ENCODE measurements around the gene ZNF550. TPM values are rescaled to one million over a fixed set of nuclear protein-coding genes. Genes with fewer than 3 reads are reported as not detected.

Gene ZNF550
- total and polyA plus RNA-seq, 2 of the 13 experiments (the other 11 are each of a cell fraction or from before 2014, with no cell fraction given) = 8.6 to 9.1 TPM

DNA sequence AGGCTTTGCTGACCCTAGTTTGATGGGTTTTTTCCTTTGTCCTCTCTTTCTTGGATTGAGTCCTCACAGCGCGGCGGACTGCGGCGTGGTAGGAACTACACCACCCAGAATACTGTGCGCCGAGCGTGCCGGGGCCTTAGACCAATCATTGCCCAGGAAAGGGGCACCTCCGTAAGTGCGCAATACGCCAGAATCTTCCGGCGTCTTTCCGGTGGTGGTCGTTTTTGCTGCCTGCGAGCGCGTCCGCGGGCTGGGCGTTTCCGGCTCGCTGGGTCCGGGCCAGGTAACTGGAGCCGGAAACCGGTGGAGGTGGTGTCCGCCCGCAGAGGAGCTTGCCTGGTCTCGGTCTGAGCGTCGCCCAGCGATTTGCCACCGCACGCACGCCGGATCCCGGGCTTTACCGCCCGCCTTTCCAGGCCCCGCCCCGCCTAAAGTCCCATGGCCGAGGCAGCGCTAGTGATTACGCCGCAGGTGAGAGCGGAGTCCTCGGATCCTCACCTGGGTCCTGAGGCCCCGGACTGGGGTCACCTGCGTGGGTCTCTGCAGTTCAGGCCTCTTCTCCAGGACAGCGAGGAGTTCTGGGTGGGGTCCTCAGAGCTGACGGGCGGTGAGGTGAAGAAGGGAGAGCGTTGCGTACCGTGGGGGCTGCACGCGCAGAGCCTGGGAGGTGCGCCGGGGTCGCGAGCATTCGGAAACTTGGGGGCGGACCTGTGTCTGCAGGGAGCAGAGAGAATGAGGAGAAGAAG is 32.4 kb downstream of the ZNF550 start, which contains the start of gene ZNF549 (continued):
- peak; percentile 85; the same call in 1 of the 2 replicates for TF ChIP-seq FOXK1 (CRISPR knock-in tag; IDR thresholded peaks at IDR 0.05; ENCODE audit: borderline replicate concordance, low read depth)
- TF ChIP-seq HNF4A (CRISPR knock-in tag; IDR thresholded peaks at IDR 0.05) = no peak
- TF ChIP-seq, protein P1, sequence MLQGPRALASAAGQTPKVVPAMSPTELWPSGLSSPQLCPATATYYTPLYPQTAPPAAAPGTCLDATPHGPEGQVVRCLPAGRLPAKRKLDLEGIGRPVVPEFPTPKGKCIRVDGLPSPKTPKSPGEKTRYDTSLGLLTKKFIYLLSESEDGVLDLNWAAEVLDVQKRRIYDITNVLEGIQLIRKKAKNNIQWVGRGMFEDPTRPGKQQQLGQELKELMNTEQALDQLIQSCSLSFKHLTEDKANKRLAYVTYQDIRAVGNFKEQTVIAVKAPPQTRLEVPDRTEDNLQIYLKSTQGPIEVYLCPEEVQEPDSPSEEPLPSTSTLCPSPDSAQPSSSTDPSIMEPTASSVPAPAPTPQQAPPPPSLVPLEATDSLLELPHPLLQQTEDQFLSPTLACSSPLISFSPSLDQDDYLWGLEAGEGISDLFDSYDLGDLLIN (CRISPR knock-in tag; IDR thresholded peaks at IDR 0.05; ENCODE audit: borderline replicate concordance) = no peak
- TF ChIP-seq MYNN (CRISPR knock-in tag; IDR thresholded peaks at IDR 0.05; ENCODE audit: low read depth) = no peak
- peak; percentile 96 for TF ChIP-seq KAT8 (CRISPR knock-in tag; IDR thresholded peaks at IDR 0.05)
- no peak for TF ChIP-seq ZSCAN20 (CRISPR knock-in tag; IDR thresholded peaks at IDR 0.05; ENCODE audit: borderline replicate concordance)
- TF ChIP-seq NFRKB (IDR thresholded peaks at IDR 0.05) = no peak
- TF ChIP-seq XRCC5 (optimal IDR thresholded peaks at IDR 0.05; ENCODE audit: low read length) = peak; percentile 85
- TF ChIP-seq NFIC (IDR thresholded peaks at IDR 0.05; ENCODE audit: low read length) = no peak
- TF ChIP-seq, protein P2, sequence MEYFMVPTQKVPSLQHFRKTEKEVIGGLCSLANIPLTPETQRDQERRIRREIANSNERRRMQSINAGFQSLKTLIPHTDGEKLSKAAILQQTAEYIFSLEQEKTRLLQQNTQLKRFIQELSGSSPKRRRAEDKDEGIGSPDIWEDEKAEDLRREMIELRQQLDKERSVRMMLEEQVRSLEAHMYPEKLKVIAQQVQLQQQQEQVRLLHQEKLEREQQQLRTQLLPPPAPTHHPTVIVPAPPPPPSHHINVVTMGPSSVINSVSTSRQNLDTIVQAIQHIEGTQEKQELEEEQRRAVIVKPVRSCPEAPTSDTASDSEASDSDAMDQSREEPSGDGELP (IDR thresholded peaks at IDR 0.05; ENCODE audit: borderline replicate concordance, low read depth) = 0 out of 2 replicates have a peak, but pooled peaks have one; percentile 29
- TF ChIP-seq RBM22 (optimal IDR thresholded peaks at IDR 0.05; ENCODE audit: low read length) = no peak
- TF ChIP-seq ZNF839 (CRISPR knock-in tag; IDR thresholded peaks at IDR 0.05; ENCODE audit: borderline replicate concordance) = no peak; the same call in 1 of the 2 replicates
- TF ChIP-seq PCBP2 (optimal IDR thresholded peaks at IDR 0.05; ENCODE audit: low read depth, low read length, poor library complexity, severe bottlenecking) = no peak
- TF ChIP-seq RAD21 (CRISPR knock-in tag; IDR thresholded peaks at IDR 0.05) = 0 out of 2 replicates have a peak, but pooled peaks have one; percentile 20
- TF ChIP-seq ADNP (CRISPR knock-in tag; IDR thresholded peaks at IDR 0.05) = no peak
- TF ChIP-seq SATB2 (CRISPR knock-in tag; IDR thresholded peaks at IDR 0.05) = no peak
- no peak for TF ChIP-seq CC2D1A (CRISPR knock-in tag; IDR thresholded peaks at IDR 0.05)
- no peak for TF ChIP-seq ZNF674 (CRISPR knock-in tag; IDR thresholded peaks at IDR 0.05; ENCODE audit: low read depth)
- no peak for TF ChIP-seq MTA3 (CRISPR knock-in tag; IDR thresholded peaks at IDR 0.05)
- TF ChIP-seq ZNF382 (CRISPR knock-in tag; IDR thresholded peaks at IDR 0.05; ENCODE audit: borderline replicate concordance) = no peak
- TF ChIP-seq, protein P3, sequence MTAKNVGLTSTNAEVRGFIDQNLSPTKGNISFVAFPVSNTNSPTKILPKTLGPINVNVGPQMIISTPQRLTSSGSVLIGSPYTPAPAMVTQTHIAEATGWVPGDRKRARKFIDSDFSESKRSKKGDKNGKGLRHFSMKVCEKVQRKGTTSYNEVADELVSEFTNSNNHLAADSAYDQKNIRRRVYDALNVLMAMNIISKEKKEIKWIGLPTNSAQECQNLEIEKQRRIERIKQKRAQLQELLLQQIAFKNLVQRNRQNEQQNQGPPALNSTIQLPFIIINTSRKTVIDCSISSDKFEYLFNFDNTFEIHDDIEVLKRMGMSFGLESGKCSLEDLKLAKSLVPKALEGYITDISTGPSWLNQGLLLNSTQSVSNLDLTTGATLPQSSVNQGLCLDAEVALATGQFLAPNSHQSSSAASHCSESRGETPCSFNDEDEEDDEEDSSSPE (CRISPR knock-in tag; IDR thresholded peaks at IDR 0.05) = peak; percentile 57
- TF ChIP-seq, protein P4, sequence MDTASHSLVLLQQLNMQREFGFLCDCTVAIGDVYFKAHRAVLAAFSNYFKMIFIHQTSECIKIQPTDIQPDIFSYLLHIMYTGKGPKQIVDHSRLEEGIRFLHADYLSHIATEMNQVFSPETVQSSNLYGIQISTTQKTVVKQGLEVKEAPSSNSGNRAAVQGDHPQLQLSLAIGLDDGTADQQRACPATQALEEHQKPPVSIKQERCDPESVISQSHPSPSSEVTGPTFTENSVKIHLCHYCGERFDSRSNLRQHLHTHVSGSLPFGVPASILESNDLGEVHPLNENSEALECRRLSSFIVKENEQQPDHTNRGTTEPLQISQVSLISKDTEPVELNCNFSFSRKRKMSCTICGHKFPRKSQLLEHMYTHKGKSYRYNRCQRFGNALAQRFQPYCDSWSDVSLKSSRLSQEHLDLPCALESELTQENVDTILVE (CRISPR knock-in tag; IDR thresholded peaks at IDR 0.05) = peak; percentile 90
- TF ChIP-seq SMAD3 (CRISPR knock-in tag; IDR thresholded peaks at IDR 0.05) = peak; percentile 59; the same call in 1 of the 2 replicates
- TF ChIP-seq ZNF24 (IDR thresholded peaks at IDR 0.05) = 0 out of 2 replicates have a peak, but pooled peaks have one; percentile 29
- peak; percentile 73 for TF ChIP-seq RNF2 (conservative IDR thresholded peaks at IDR 0.05; ENCODE audit: low read depth)
- peak; percentile 80; the same call in 1 of the 2 replicates for TF ChIP-seq TGIF2 (CRISPR knock-in tag; IDR thresholded peaks at IDR 0.05)
- TF ChIP-seq MAFG (CRISPR knock-in tag; IDR thresholded peaks at IDR 0.05) = no peak
- TF ChIP-seq MBNL3 (CRISPR knock-in tag; conservative IDR thresholded peaks at IDR 0.05) = no peak
- TF ChIP-seq ZNF496 (CRISPR knock-in tag; IDR thresholded peaks at IDR 0.05; ENCODE audit: insufficient replicate concordance) = no peak

Data from HepG2 (cell line).